Astrocyte (in vitro differentiated cells and primary cell): ENCODE results near the gene SLC12A2. TPM values are rescaled to one million over a fixed set of nuclear protein-coding genes. Genes with fewer than 3 reads are reported as not detected.

Source experiments
- DNase-seq: peaks from one replicate; pipeline ENCODE4 v3.0.0-alpha.2; 2010; ENCODE audit warnings: low read depth
- FAIRE-seq: peaks from 2 replicates; lab custom pipeline; 2011; peaks lifted over from hg19 to GRCh38; lab: Jason Lieb, UNC
- H2AFZ ChIP-seq: 2 replicates; pipeline ENCODE4 v1.6.0; 2012; ENCODE audit warnings: low read depth, low read length, inconsistent platforms
- H3K27ac ChIP-seq: 2 replicates; pipeline ENCODE4 v1.5.1; 2011; ENCODE audit warnings: low read depth, low read length, inconsistent platforms
- H3K27me3 ChIP-seq: 2 replicates; pipeline ENCODE4 v1.6.0; 2011; ENCODE audit warnings: low read length, inconsistent platforms; ENCODE audit not compliant: insufficient read depth
- H3K36me3 ChIP-seq: 2 replicates; pipeline ENCODE4 v1.5.1; 2011; ENCODE audit warnings: low read length, inconsistent platforms; ENCODE audit not compliant: insufficient read depth
- H3K4me1 ChIP-seq: 2 replicates; pipeline ENCODE4 v1.5.1; 2011; ENCODE audit warnings: low read length, inconsistent platforms; ENCODE audit not compliant: insufficient read depth
- H3K4me2 ChIP-seq: 2 replicates; pipeline ENCODE4 v1.6.0; 2012; ENCODE audit warnings: low read length, inconsistent platforms
- H3K4me3 ChIP-seq: 2 replicates; pipeline ENCODE4 v1.5.1; 2011; ENCODE audit warnings: low read depth, mild to moderate bottlenecking, low read length, inconsistent platforms; ENCODE audit not compliant: insufficient read depth
- H3K79me2 ChIP-seq: 2 replicates; pipeline ENCODE4 v1.6.0; 2012; ENCODE audit warnings: mild to moderate bottlenecking, low read length, inconsistent platforms; ENCODE audit not compliant: insufficient read depth
- H3K9ac ChIP-seq: 2 replicates; pipeline ENCODE4 v1.6.0; 2012; ENCODE audit warnings: mild to moderate bottlenecking, low read length, inconsistent platforms
- H3K9me3 ChIP-seq: 2 replicates; pipeline ENCODE4 v1.5.1; 2012; ENCODE audit warnings: low read depth, mild to moderate bottlenecking, low read length, inconsistent platforms; ENCODE audit not compliant: insufficient read depth
- H4K20me1 ChIP-seq: 2 replicates; pipeline ENCODE4 v1.6.0; 2012; ENCODE audit warnings: low read length, inconsistent platforms; ENCODE audit not compliant: insufficient read depth
- H3K27ac Mint-ChIP-seq: one replicate; pipeline ENCODE4 v1.8.0; 2021; ENCODE audit warnings: mild to moderate bottlenecking, mixed read lengths; ENCODE audit not compliant: unreplicated experiment
- H3K27me3 Mint-ChIP-seq: one replicate; pipeline ENCODE4 v1.8.0; 2021; ENCODE audit warnings: low read depth, mixed read lengths; ENCODE audit not compliant: unreplicated experiment
- H3K36me3 Mint-ChIP-seq: one replicate; pipeline ENCODE4 v1.8.0; 2021; ENCODE audit warnings: low read depth, mixed read lengths; ENCODE audit not compliant: unreplicated experiment
- H3K4me1 Mint-ChIP-seq: one replicate; pipeline ENCODE4 v1.8.0; 2021; ENCODE audit warnings: low read depth, mixed read lengths; ENCODE audit not compliant: unreplicated experiment
- H3K4me3 Mint-ChIP-seq: one replicate; pipeline ENCODE4 v1.8.0; 2021; ENCODE audit warnings: mild to moderate bottlenecking, moderate library complexity, mixed read lengths; ENCODE audit not compliant: unreplicated experiment
- H3K9me3 Mint-ChIP-seq: one replicate; pipeline ENCODE4 v1.8.0; 2021; ENCODE audit warnings: mild to moderate bottlenecking, mixed read lengths; ENCODE audit not compliant: unreplicated experiment
- EZH2 ChIP-seq: IDR thresholded peaks from 2 replicates; pipeline ENCODE4 v1.6.1; 2012; ENCODE audit warnings: mild to moderate bottlenecking, low read length, inconsistent platforms; ENCODE audit not compliant: insufficient read depth
- total RNA-seq: library from RNA; stranded (reverse); gene quantifications from 2 replicates; pipeline ENCODE4 v1.2.1, GENCODE V29; 2021
- TF ChIP-seq, protein P1 (sequence below): IDR thresholded peaks from 2 replicates; pipeline ENCODE4 v1.5.1; 2011; ENCODE audit warnings: low read depth, mild to moderate bottlenecking, inconsistent platforms, low read length, moderate library complexity; ENCODE audit not compliant: insufficient read depth

Gene SLC12A2
- total RNA-seq, 1 donor from 2014 or later, result 20.3 TPM

DNA sequence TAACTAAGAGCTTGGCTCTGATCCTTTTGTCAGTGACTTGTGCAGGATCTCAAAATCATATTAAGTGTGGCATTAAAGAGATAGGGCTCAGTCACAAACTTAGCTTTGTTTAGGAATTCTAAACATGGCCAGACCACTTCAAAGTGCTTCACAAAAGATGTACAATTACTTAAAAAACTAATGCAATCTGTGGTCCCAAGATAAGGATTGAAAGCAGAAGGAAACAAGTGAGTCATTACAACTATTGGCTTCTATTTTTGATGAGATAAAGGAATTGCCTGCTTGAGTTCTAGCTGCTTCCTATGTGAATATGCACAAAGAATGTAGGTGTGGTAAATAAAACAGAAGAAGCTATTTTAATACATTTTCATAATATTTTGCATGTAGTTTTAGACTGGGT, 44.9 kb upstream of the SLC12A2 start:
- no peaks in the 10 kb centered on the region for H3K27me3 Mint-ChIP-seq
- no peaks in the 10 kb centered on the region for H3K9me3 ChIP-seq
- FAIRE-seq, result peak; percentile 43
- peak overlapping the region; percentile 26 for H3K4me2 ChIP-seq
- peaks cover 7% of the 10 kb centered on the region for H3K9me3 Mint-ChIP-seq
- H3K36me3 Mint-ChIP-seq, result peaks cover 8% of the 10 kb centered on the region
- peaks cover 5% of the 10 kb centered on the region for H3K4me1 Mint-ChIP-seq
- H3K4me1 ChIP-seq, result peaks cover 8% of the 10 kb centered on the region
- no peak overlapping the region for H3K9ac ChIP-seq
- H4K20me1 ChIP-seq, result no peaks in the 10 kb centered on the region
- no peak overlapping the region for H3K27ac ChIP-seq
- peak; percentile 85 for DNase-seq
- no peaks in the 10 kb centered on the region for H3K36me3 ChIP-seq
- H2AFZ ChIP-seq, result no peak overlapping the region
- H3K79me2 ChIP-seq, result no peaks in the 10 kb centered on the region
- no peak for TF ChIP-seq EZH2
- TF ChIP-seq, protein P1, sequence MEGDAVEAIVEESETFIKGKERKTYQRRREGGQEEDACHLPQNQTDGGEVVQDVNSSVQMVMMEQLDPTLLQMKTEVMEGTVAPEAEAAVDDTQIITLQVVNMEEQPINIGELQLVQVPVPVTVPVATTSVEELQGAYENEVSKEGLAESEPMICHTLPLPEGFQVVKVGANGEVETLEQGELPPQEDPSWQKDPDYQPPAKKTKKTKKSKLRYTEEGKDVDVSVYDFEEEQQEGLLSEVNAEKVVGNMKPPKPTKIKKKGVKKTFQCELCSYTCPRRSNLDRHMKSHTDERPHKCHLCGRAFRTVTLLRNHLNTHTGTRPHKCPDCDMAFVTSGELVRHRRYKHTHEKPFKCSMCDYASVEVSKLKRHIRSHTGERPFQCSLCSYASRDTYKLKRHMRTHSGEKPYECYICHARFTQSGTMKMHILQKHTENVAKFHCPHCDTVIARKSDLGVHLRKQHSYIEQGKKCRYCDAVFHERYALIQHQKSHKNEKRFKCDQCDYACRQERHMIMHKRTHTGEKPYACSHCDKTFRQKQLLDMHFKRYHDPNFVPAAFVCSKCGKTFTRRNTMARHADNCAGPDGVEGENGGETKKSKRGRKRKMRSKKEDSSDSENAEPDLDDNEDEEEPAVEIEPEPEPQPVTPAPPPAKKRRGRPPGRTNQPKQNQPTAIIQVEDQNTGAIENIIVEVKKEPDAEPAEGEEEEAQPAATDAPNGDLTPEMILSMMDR, result no peak
- H3K4me3 Mint-ChIP-seq, result no peak overlapping the region
- H3K27ac Mint-ChIP-seq, result no peak overlapping the region
- no peak overlapping the region for H3K4me3 ChIP-seq
- H3K27me3 ChIP-seq, result no peaks in the 10 kb centered on the region

DNA sequence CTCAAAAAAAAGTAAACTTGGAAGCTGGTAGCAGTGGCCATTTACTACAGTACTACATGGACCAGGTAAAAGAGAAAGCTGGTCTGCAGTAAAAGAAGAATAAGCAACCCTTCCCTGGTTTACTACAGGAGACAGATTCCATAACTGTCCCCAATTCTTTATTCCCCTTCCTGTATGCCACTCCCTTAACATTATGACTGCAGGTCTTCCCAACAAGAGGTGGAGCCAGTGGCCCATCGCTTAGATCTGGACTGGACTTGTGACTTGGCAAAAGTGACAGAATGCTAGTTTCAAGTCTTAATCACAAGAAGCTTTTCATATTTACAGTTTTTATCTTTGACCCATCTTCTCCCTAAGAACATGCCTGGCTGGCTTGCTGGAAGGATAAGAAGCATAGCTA, 42.6 kb upstream of the SLC12A2 start:
- DNase-seq, result no peak
- Histone ChIP-seq H3K4me1 (peaks cover 8% of the 10 kb centered on the region), H3K27me3 (no peaks in the 10 kb centered on the region), H4K20me1 (no peaks in the 10 kb centered on the region), H3K4me3 (no peak overlapping the region), H3K9me3 (no peaks in the 10 kb centered on the region), H3K79me2 (no peaks in the 10 kb centered on the region), H3K27ac (no peak overlapping the region), H2AFZ (no peak overlapping the region), H3K9ac (no peak overlapping the region), H3K4me2 (no peak overlapping the region), H3K36me3 (no peaks in the 10 kb centered on the region)
- Mint-ChIP-seq H3K27ac (no peak overlapping the region), H3K4me3 (no peak overlapping the region), H3K4me1 (peaks cover 6% of the 10 kb centered on the region), H3K36me3 (peaks cover 2% of the 10 kb centered on the region), H3K9me3 (peaks cover 2% of the 10 kb centered on the region), H3K27me3 (no peaks in the 10 kb centered on the region)
- no peak for FAIRE-seq
- TF ChIP-seq, protein P1, result no peak
- no peak for TF ChIP-seq EZH2

DNA sequence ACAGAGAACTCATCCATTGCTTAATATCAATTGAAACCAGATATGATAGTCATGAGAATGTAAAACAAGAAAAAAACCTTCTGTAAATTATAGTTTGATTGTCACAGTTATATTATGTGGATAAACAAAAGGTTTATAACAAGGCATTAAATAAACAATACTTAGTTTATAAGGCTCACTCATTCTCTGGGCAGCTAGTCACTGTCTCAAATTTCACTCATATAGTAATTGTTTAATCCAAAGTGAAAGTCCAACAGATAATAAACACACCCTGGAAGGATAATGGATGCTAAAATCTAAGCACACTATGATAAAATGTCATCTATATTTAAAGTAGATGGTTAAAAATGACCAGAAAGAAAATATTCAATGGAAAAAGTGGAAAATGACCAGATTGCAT, 30.8 kb upstream of the SLC12A2 start:
- TF ChIP-seq, protein P1, result no peak
- TF ChIP-seq EZH2, result no peak
- no peak overlapping the region for H3K27ac ChIP-seq
- H3K27me3 Mint-ChIP-seq, result no peaks in the 10 kb centered on the region
- H3K4me2 ChIP-seq, result no peak overlapping the region
- no peaks in the 10 kb centered on the region for H3K36me3 ChIP-seq
- H3K9me3 Mint-ChIP-seq, result no peaks in the 10 kb centered on the region
- H3K4me1 Mint-ChIP-seq, result no peaks in the 10 kb centered on the region
- no peaks in the 10 kb centered on the region for H3K79me2 ChIP-seq
- no peak for FAIRE-seq
- DNase-seq, result no peak
- H3K27ac Mint-ChIP-seq, result no peak overlapping the region
- H3K9me3 ChIP-seq, result no peaks in the 10 kb centered on the region
- H2AFZ ChIP-seq, result no peak overlapping the region
- no peak overlapping the region for H3K9ac ChIP-seq
- H3K36me3 Mint-ChIP-seq, result peaks cover 17% of the 10 kb centered on the region
- H3K27me3 ChIP-seq, result no peaks in the 10 kb centered on the region
- no peak overlapping the region for H3K4me3 Mint-ChIP-seq
- no peaks in the 10 kb centered on the region for H3K4me1 ChIP-seq
- H4K20me1 ChIP-seq, result no peaks in the 10 kb centered on the region
- H3K4me3 ChIP-seq, result no peak overlapping the region
